Spleen (tissue), 7 donors: ENCODE measurements around the gene PARD3B.

Experiments
- POLR2AphosphoS5 ChIP-seq, 3 donors: sonication (generic); formaldehyde crosslinking; IDR thresholded peaks; one replicate each; pipeline ENCODE4 v1.5.1; 2017; ENCODE audit warnings: antibody characterized with exemption in 3 of 3
- TF ChIP-seq, protein P1 (sequence below), 11 experiments: fragments of 200-600 bp in 7 of 11; fragments of 450-650 bp in 4 of 11; sonication (generic) in 4 of 11; IDR thresholded peaks in 8 of 11; conservative IDR thresholded peaks in 3 of 11; 1 replicate in 7 of 11; 2 replicates in 4 of 11; pipeline versions ENCODE4 v1.4.0 to v1.8.0; 2016 to 2021; ENCODE audit warnings: antibody characterized with exemption in 11 of 11, inconsistent platforms in 4 of 11, mild to moderate bottlenecking in 1 of 11
- donor health status: DM: no; HTN: no; CAD: no; lungs with moderate emphysema.
- donor health status: DM: no; HTN: no; CAD: no.
- donor health status: DM: no; HTN: no; CAD: no.

- TF ChIP-seq, protein P1, sequence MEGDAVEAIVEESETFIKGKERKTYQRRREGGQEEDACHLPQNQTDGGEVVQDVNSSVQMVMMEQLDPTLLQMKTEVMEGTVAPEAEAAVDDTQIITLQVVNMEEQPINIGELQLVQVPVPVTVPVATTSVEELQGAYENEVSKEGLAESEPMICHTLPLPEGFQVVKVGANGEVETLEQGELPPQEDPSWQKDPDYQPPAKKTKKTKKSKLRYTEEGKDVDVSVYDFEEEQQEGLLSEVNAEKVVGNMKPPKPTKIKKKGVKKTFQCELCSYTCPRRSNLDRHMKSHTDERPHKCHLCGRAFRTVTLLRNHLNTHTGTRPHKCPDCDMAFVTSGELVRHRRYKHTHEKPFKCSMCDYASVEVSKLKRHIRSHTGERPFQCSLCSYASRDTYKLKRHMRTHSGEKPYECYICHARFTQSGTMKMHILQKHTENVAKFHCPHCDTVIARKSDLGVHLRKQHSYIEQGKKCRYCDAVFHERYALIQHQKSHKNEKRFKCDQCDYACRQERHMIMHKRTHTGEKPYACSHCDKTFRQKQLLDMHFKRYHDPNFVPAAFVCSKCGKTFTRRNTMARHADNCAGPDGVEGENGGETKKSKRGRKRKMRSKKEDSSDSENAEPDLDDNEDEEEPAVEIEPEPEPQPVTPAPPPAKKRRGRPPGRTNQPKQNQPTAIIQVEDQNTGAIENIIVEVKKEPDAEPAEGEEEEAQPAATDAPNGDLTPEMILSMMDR (IDR thresholded peaks at IDR 0.05 in 8 of 11, conservative IDR thresholded peaks at IDR 0.05 in 3 of 11): no peak
- no peak for TF ChIP-seq POLR2AphosphoS5 (IDR thresholded peaks at IDR 0.05)
These were observed 125.5 kb downstream of the PARD3B start for GRCh38 chr2:204670756-204671155.
